Activated CD8-positive, alpha-beta memory T cell treated with anti-CD3 and anti-CD28 coated beads, Interleukin-2, amount 50 U/mL, for 1 hour (primary cell): ENCODE measurements around the gene APCDD1.

Experiments
- DNase-seq: peaks from one replicate; pipeline ENCODE4 v3.0.0-alpha.2; 2020; ENCODE audit errors: extremely low read depth

APCDD1 gene

GRCh38 chr18:10453806-10454680, at the start of gene APCDD1:
Gene APCDD1, plus strand, starts transcription at chr18:10454635. Its CDS starts 347 bp downstream, at chr18:10454982.
- no peak for DNase-seq

- DNase-seq: no peak
Measured at GRCh38 chr18:10405014-10405493, 49.4 kb upstream of the APCDD1 start.

- no peak for DNase-seq
Measured at GRCh38 chr18:10405816-10406663, 48.4 kb upstream of the APCDD1 start.

- DNase-seq: no peak
Measured at GRCh38 chr18:10408131-10408530, 46.3 kb upstream of the APCDD1 start.

- no peak for DNase-seq
Measured at GRCh38 chr18:10409041-10409440, 45.4 kb upstream of the APCDD1 start.

- no peak for DNase-seq
Measured at GRCh38 chr18:10410472-10411308, 43.7 kb upstream of the APCDD1 start.

- DNase-seq: no peak
Measured at GRCh38 chr18:10412933-10413332, 41.5 kb upstream of the APCDD1 start.

GRCh38 chr18:10413722-10414121, 40.7 kb upstream of the APCDD1 start:
- no peak for DNase-seq

- no peak for DNase-seq
Measured at GRCh38 chr18:10414293-10414842, 40.1 kb upstream of the APCDD1 start.

GRCh38 chr18:10416065-10416464, 38.4 kb upstream of the APCDD1 start:
- DNase-seq: no peak

GRCh38 chr18:10417191-10417590, 37.2 kb upstream of the APCDD1 start:
- no peak for DNase-seq

GRCh38 chr18:10417664-10418063, 36.8 kb upstream of the APCDD1 start:
- DNase-seq: no peak

- no peak for DNase-seq
Measured at GRCh38 chr18:10418836-10419235, 35.6 kb upstream of the APCDD1 start.

GRCh38 chr18:10419420-10420103, 34.9 kb upstream of the APCDD1 start:
- DNase-seq: no peak

GRCh38 chr18:10420561-10421352, 33.7 kb upstream of the APCDD1 start:
- DNase-seq: no peak

GRCh38 chr18:10421859-10422258, 32.6 kb upstream of the APCDD1 start:
- DNase-seq: no peak

GRCh38 chr18:10422731-10423130, 31.7 kb upstream of the APCDD1 start:
- DNase-seq: no peak

- DNase-seq: no peak
Measured at GRCh38 chr18:10424585-10425307, 29.7 kb upstream of the APCDD1 start.

GRCh38 chr18:10430677-10431076, 23.8 kb upstream of the APCDD1 start:
- no peak for DNase-seq
